Brain microvascular endothelial cell (primary cell): ENCODE results near the gene SMCO2.
A peak's percentile ranks its signal among the peaks of the same experiment; 100 is the strongest.

Experiments used
- DNase-seq: peaks from one replicate; pipeline ENCODE4 v3.0.0-alpha.2; 2020
- H3K27ac ChIP-seq: fragments of 250-450 bp; sonication (Bioruptor Pico); 2 replicates; pipeline ENCODE4 v1.5.1; 2020; ENCODE audit warnings: mild to moderate bottlenecking, moderate library complexity
- H3K27me3 ChIP-seq: fragments of 250-450 bp; sonication (Bioruptor Pico); replicated peaks from 2 replicates; pipeline ENCODE4 v1.5.1; 2020; ENCODE audit warnings: mild to moderate bottlenecking
- H3K36me3 ChIP-seq: fragments of 250-450 bp; sonication (Bioruptor Pico); replicated peaks from 2 replicates; pipeline ENCODE4 v1.5.1; 2020; ENCODE audit warnings: mild to moderate bottlenecking
- H3K4me3 ChIP-seq: 2 replicates; pipeline ENCODE4 v1.5.1; 2011; ENCODE audit warnings: low read depth, mild to moderate bottlenecking, control low read depth, low read length, moderate library complexity
- CTCF ChIP-seq: IDR thresholded peaks from 2 replicates; pipeline ENCODE4 v1.5.1; 2011; ENCODE audit warnings: low read depth, mild to moderate bottlenecking, moderate library complexity, low read length, control low read depth, inconsistent platforms; ENCODE audit errors: missing control alignments
- in situ Hi-C: cut with HindIII; loops from 2 replicates; pipeline ENCODE4 v1.10.0; 2017; ENCODE audit warnings: low sequenced_read_pairs, low pct_ligation_motif_present

The SMCO2 gene

DNA sequence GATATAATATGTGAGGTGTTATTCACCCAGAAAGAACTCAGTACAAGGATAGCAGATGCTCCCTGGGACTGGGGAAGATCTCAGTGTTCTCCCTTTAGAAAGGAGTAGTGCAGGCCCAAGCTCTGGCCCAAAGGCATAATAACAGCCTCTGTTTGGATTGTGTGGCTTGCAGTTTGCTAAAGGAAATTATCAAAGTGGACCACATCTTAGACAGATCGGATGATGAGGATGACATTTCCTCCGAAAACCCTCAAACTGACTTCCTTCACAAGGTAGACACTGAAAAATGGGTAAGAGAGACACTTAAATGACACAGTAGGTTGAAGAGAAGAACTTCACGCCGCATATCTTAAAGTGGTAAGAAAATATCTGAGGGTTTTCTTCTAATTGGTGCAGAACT lies 26.1 kb downstream of the SMCO2 start:
- Histone ChIP-seq H3K4me3 (no peak overlapping the region), H3K27me3 (no peaks in the 10 kb centered on the region), H3K27ac (no peak overlapping the region), H3K36me3 (no peaks in the 10 kb centered on the region)
- no peak for DNase-seq
- TF ChIP-seq CTCF: no peak
- in situ Hi-C loops: no loop called here

- in situ Hi-C loops: no loop called here
- no peaks in the 10 kb centered on the region for H3K27me3 ChIP-seq
- TF ChIP-seq CTCF: no peak
- no peak overlapping the region for H3K4me3 ChIP-seq
- DNase-seq: peak; percentile 78
- H3K27ac ChIP-seq: no peak overlapping the region
- no peaks in the 10 kb centered on the region for H3K36me3 ChIP-seq
These were observed 27.8 kb downstream of the SMCO2 start for GRCh38 chr12:27474344-27474743.

GRCh38 chr12:27477049-27477448 lies 30.5 kb downstream of the SMCO2 start:
- no peak for DNase-seq
- no peaks in the 10 kb centered on the region for H3K36me3 ChIP-seq
- no peak overlapping the region for H3K27ac ChIP-seq
- TF ChIP-seq CTCF: no peak
- no peaks in the 10 kb centered on the region for H3K27me3 ChIP-seq
- in situ Hi-C loops: no loop called here
- no peak overlapping the region for H3K4me3 ChIP-seq

DNA sequence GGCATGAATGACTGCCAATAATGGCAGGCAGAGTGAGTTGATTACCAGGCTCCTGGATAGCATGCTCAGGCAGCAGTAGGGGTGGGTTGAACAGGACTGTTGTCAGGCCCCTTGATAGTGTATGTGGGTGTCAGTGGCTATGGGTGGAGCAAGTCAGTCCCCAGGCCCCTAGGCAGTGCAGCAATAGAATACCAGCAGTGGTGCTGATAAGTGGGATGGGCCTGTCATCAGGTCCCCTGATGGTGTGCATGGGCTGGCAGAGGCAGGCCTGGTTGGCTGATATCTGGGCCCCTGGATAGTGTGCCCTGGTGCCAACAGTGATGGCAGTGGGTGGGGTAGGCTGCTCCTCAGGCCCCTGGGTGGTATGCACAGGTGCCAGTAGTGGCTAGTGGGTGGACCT lies 32.4 kb downstream of the SMCO2 start:
- no peak overlapping the region for H3K27ac ChIP-seq
- in situ Hi-C loops: no loop called here
- no peak for DNase-seq

DNA sequence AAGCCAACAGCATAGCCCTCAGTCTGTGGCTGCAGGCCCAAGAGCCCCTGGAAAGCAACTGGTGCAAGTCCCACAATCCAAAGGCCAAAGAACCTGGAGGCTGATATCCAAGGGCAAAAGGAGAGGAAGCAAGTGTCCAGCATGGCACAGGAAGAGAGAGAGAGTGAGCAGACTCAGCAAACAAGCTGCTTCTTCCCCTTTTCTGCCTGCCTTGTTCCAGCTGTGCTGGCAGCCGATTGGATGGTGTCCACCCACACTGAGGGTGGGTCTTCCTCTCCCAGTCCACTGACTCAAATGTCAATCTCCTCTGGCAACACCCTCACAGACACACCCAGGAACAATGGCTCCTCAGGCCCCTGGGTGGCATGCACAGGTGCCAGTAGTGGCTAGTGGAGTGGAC lies 33.5 kb downstream of the SMCO2 start:
- Histone ChIP-seq H3K27me3 (no peaks in the 10 kb centered on the region), H3K4me3 (no peak overlapping the region), H3K36me3 (no peaks in the 10 kb centered on the region), H3K27ac (no peak overlapping the region)
- in situ Hi-C loops: no loop called here
- no peak for DNase-seq
- TF ChIP-seq CTCF: no peak

More for the DNA sequence above, 32.4 kb downstream of the SMCO2 start:
- no peaks in the 10 kb centered on the region for H3K36me3 ChIP-seq
- TF ChIP-seq CTCF: no peak
- no peak overlapping the region for H3K4me3 ChIP-seq
- no peaks in the 10 kb centered on the region for H3K27me3 ChIP-seq

GRCh38 chr12:27486961-27487360 lies 40.4 kb downstream of the SMCO2 start:
- no peak for DNase-seq
- no peaks in the 10 kb centered on the region for H3K27me3 ChIP-seq
- no peak overlapping the region for H3K27ac ChIP-seq
- in situ Hi-C loops: no loop called here
- TF ChIP-seq CTCF: no peak
- H3K4me3 ChIP-seq: no peak overlapping the region
- H3K36me3 ChIP-seq: no peaks in the 10 kb centered on the region
